ENCODE measurements around the gene ELF2. TPM values are rescaled to one million over a fixed set of nuclear protein-coding genes. Genes with fewer than 3 reads are reported as not detected.

The ELF2 gene
- total RNA-seq, 1 donor from 2014 or later = 33.9 TPM

- intact Hi-C loops (cut with micrococcal nuclease) = no loop called here
- H3K4me1 ChIP-seq = peaks cover 59% of the 10 kb centered on the region
- DNase-seq = no peak
- H3K27ac ChIP-seq (replicated peaks) = no peak overlapping the region
- H3K36me3 ChIP-seq = no peaks in the 10 kb centered on the region
- no peak overlapping the region for H3K4me3 ChIP-seq
- no peaks in the 10 kb centered on the region for H3K27me3 ChIP-seq (ENCODE audit: low read depth)
- no peak for TF ChIP-seq CTCF (IDR thresholded peaks at IDR 0.05; ENCODE audit: borderline replicate concordance)
- no peaks in the 10 kb centered on the region for H3K9me3 ChIP-seq (replicated peaks)
These were observed 22.5 kb downstream of the ELF2 start for GRCh38 chr4:139154538-139154937.

- H3K9me3 ChIP-seq (replicated peaks) = no peaks in the 10 kb centered on the region
- no peak overlapping the region for H3K4me3 ChIP-seq
- no peaks in the 10 kb centered on the region for H3K36me3 ChIP-seq
- H3K27me3 ChIP-seq (ENCODE audit: low read depth) = no peaks in the 10 kb centered on the region
- DNase-seq = no peak
- H3K4me1 ChIP-seq = peaks cover 55% of the 10 kb centered on the region
- intact Hi-C loops (cut with micrococcal nuclease) = no loop called here
- no peak for TF ChIP-seq CTCF (IDR thresholded peaks at IDR 0.05; ENCODE audit: borderline replicate concordance)
- no peak overlapping the region for H3K27ac ChIP-seq (replicated peaks)
These were observed 22.9 kb downstream of the ELF2 start for GRCh38 chr4:139154134-139154421.

GRCh38 chr4:139153411-139154133 is 23.4 kb downstream of the ELF2 start:
- Histone ChIP-seq H3K4me1 (peaks cover 50% of the 10 kb centered on the region), H3K27ac (replicated peaks) (no peak overlapping the region), H3K4me3 (no peak overlapping the region), H3K9me3 (replicated peaks) (no peaks in the 10 kb centered on the region), H3K27me3 (ENCODE audit: low read depth) (no peaks in the 10 kb centered on the region), H3K36me3 (no peaks in the 10 kb centered on the region)
- TF ChIP-seq CTCF (IDR thresholded peaks at IDR 0.05; ENCODE audit: borderline replicate concordance) = no peak
- intact Hi-C loops (cut with micrococcal nuclease) = no loop called here
- DNase-seq = no peak

- Histone ChIP-seq H3K4me3 (no peak overlapping the region), H3K27me3 (ENCODE audit: low read depth) (no peaks in the 10 kb centered on the region), H3K36me3 (no peaks in the 10 kb centered on the region), H3K9me3 (replicated peaks) (no peaks in the 10 kb centered on the region), H3K4me1 (peaks cover 51% of the 10 kb centered on the region), H3K27ac (replicated peaks) (no peak overlapping the region)
- TF ChIP-seq CTCF (IDR thresholded peaks at IDR 0.05; ENCODE audit: borderline replicate concordance) = no peak
- no peak for DNase-seq
- intact Hi-C loops (cut with micrococcal nuclease) = no loop called here
These were observed 24.8 kb downstream of the ELF2 start for GRCh38 chr4:139152249-139152648.

GRCh38 chr4:139146926-139147629 is 29.9 kb downstream of the ELF2 start:
- H3K27ac ChIP-seq (replicated peaks) = no peak overlapping the region
- no peaks in the 10 kb centered on the region for H3K27me3 ChIP-seq (ENCODE audit: low read depth)
- intact Hi-C loops (cut with micrococcal nuclease) = no loop called here
- H3K36me3 ChIP-seq = no peaks in the 10 kb centered on the region
- H3K4me1 ChIP-seq = peaks cover 59% of the 10 kb centered on the region
- TF ChIP-seq CTCF (IDR thresholded peaks at IDR 0.05; ENCODE audit: borderline replicate concordance) = no peak
- DNase-seq = no peak
- no peak overlapping the region for H3K4me3 ChIP-seq
- H3K9me3 ChIP-seq (replicated peaks) = no peaks in the 10 kb centered on the region

Measured in left ventricle myocardium inferior (tissue), 1 donor.